Activated CD8-positive, alpha-beta memory T cell treated with anti-CD3 and anti-CD28 coated beads, Interleukin-2, amount 50 U/mL, for 24 hours (primary cell): ENCODE measurements around the gene XCL1.
"Not testable (repeated sequence)": the region's sequence is repeated elsewhere in the genome, so short reads cannot be mapped to it uniquely, and the experiment has no call there.

Experiments used
- DNase-seq: peaks from one replicate; pipeline ENCODE4 v3.0.0-alpha.2; 2020; ENCODE audit errors: extremely low read depth

XCL1 gene

GRCh38 chr1:168576245-168576688 lies at the start of gene XCL1:
XCL1 (plus strand) TSS chr1:168576605; CDS start chr1:168576638, 33 bp downstream.
- not testable (repeated sequence) for DNase-seq

- no peak for DNase-seq
These were observed 46.9 kb upstream of the XCL1 start for GRCh38 chr1:168529518-168529917.

GRCh38 chr1:168531615-168532345 lies 44.6 kb upstream of the XCL1 start:
- no peak for DNase-seq

- DNase-seq, result no peak
These were observed 40.9 kb upstream of the XCL1 start for GRCh38 chr1:168535536-168535935.

GRCh38 chr1:168540798-168541197 lies 35.6 kb upstream of the XCL1 start:
- DNase-seq, result not testable (repeated sequence)

GRCh38 chr1:168542978-168543377 lies 33.4 kb upstream of the XCL1 start:
- not testable (repeated sequence) for DNase-seq

GRCh38 chr1:168543840-168544498 lies 32.4 kb upstream of the XCL1 start, which contains the start of gene XCL2:
XCL2 (minus strand) TSS chr1:168543997; CDS start chr1:168543964, 33 bp downstream.
- not testable (repeated sequence) for DNase-seq

- not testable (repeated sequence) for DNase-seq
These were observed 30.5 kb upstream of the XCL1 start for GRCh38 chr1:168545678-168546552.

GRCh38 chr1:168546553-168546895 lies 29.9 kb upstream of the XCL1 start:
- not testable (repeated sequence) for DNase-seq

GRCh38 chr1:168550971-168551370 lies 25.4 kb upstream of the XCL1 start:
- no peak for DNase-seq

GRCh38 chr1:168551688-168552087 lies 24.7 kb upstream of the XCL1 start:
- DNase-seq, result no peak

GRCh38 chr1:168552961-168553360 lies 23.4 kb upstream of the XCL1 start:
- no peak for DNase-seq

- no peak for DNase-seq
These were observed 22.5 kb upstream of the XCL1 start for GRCh38 chr1:168553680-168554553.

GRCh38 chr1:168554603-168555483 lies 21.6 kb upstream of the XCL1 start:
- DNase-seq, result no peak

GRCh38 chr1:168555508-168556046 lies 20.8 kb upstream of the XCL1 start:
- no peak for DNase-seq

- DNase-seq, result no peak
These were observed 19.8 kb upstream of the XCL1 start for GRCh38 chr1:168556647-168557046.

- DNase-seq, result no peak
These were observed 16.0 kb upstream of the XCL1 start for GRCh38 chr1:168560370-168560769.

GRCh38 chr1:168561989-168562388 lies 14.4 kb upstream of the XCL1 start:
- DNase-seq, result no peak

- no peak for DNase-seq
These were observed 10.6 kb upstream of the XCL1 start for GRCh38 chr1:168565825-168566224.

- no peak for DNase-seq
These were observed 9.4 kb upstream of the XCL1 start for GRCh38 chr1:168567007-168567406.
